ENCODE results near the gene ARID1B.

ARID1B gene

DNA sequence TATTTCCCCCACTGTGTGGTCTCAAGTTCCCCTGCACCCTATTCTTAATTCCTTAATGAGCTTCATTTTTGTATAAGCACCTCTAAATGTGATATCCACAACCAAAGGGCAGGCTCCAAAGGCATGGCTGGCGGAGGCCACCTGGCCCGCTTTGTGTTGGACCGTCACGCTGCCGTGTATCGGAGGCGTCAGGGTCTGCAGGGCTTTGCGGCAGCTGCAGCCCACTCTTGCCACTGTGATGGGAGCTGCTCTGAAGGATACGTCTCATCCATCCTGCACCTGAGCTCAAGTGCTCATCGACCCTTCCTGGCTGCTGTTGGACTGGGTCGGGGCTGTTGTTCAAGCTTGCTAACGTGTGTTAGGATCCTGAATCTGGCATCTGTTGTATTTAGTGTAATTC is 177.6 kb downstream of the ARID1B start:
- in situ Hi-C loops (cut with MboI; ENCODE audit: low sequenced_read_pairs), result no loop called here

GRCh38 chr6:156955494-156956183 is 178.5 kb downstream of the ARID1B start:
- in situ Hi-C loops (cut with MboI; ENCODE audit: low sequenced_read_pairs), result no loop called here

DNA sequence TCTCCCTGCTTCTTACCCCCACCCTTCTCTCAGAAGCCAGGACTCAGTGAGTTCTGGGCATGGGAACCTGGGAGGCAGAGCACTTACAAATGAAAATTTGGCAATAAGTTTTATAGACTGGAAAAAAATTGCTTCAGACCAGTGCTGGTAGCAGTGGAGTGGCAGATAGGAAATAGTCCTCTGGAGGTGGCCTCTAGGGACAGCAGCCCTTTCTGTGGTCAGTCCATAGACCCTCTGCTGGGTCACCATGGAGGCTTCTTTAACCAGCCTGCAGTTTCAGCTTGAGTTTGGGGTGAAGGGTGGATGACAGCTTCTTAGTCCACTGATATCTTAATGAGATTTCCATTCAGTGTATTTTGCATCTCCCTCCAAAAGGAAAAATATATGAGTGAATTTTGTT is 179.1 kb downstream of the ARID1B start:
- in situ Hi-C loops (cut with MboI; ENCODE audit: low sequenced_read_pairs), result no loop called here

DNA sequence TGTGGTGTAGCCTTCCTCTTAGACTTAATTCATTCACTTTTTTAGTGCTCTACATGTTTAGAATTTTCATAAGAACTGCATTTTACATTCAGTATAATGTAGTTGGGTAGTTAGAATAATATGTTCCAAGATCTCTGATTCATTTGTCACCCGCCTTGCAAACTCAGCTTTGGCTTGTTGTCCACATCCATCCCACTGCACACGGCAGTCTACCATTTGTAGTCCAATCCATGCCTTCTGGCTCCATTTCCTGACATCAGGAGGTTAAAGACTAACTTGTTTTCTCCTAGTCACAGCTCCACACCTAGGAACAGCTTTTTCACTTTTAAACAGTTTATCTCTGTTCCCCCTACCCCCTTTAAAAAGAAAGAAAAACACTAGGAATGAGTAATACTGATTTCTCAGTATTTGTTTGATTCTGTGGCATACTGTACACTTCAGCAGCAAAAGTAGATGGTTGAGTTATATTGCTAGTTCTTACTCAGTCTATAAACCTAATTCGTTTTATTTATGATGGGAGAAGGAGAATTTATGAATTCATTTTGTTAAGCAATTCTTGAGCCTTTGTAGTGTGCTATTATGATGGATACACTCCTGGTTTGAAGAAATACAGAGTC is 180.9 kb downstream of the ARID1B start:
- in situ Hi-C loops (cut with MboI; ENCODE audit: low sequenced_read_pairs), result no loop called here

DNA sequence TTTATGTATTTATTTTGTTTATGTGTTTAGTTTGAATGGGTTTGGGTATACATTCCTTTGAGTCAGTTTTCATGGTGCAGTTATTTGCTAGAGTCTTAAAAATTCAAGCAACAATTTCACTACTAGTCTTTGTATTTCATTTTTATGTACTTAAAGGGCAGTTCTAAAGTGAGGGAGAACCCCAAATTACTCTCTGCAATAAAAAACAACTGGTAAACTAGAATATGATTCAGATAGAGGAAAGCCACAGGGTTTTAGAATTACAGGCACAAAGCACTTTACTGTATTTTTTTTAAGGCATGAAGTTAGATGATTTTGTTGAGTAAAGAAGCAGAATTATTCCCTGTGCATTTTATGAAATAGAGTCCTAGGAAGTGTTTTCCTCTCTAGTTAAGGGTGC is 183.3 kb downstream of the ARID1B start:
- in situ Hi-C loops (cut with MboI; ENCODE audit: low sequenced_read_pairs), result no loop called here

- in situ Hi-C loops (cut with MboI; ENCODE audit: low sequenced_read_pairs), result no loop called here
Measured at GRCh38 chr6:156961282-156961892, 184.2 kb downstream of the ARID1B start.

DNA sequence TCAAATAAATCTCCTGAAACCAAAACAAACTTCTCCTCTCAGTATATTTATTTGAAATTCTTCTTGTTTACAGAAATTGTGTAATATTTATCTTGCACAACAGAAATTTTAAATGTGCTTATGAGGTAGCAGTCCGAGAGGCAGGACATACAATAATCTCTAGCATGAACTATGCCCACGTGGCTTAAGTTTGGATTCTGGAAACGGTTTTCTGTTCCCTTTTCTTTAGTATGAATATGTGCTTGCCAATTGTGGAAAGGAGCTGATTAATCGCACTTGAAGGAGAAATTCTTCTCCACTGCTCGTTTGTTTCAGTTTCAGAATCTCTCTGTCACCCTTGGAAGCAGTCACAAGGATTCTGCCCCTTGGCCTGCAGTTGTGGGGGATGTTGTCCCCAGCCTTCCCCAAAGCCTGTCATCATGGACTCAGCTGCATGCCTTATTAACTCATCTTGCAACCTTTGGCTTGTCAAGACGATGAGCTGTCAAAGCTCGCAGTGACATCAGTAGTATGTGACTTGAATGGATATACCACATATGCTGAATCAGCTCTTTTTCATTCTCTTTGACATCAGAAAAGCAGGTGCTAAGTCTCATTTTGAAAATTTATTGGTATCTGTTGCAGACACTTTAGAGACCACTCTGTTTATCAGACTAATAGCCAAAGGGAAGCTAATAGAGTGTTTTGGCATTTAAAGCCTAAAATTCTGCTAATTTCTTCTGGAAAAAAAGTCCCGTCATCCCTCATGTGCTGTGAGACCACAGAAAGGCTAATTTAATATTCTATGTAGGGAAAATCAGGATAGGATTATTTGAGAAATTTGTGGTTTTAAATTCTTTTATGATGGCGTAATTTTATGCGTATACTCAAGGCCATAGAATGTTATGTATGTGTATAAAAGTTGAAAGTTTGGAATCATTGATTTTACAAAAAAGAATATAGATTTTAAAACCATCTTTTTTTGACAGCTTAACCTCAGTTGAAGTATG is 186.8 kb downstream of the ARID1B start:
- in situ Hi-C loops (cut with MboI; ENCODE audit: low sequenced_read_pairs), result no loop called here

DNA sequence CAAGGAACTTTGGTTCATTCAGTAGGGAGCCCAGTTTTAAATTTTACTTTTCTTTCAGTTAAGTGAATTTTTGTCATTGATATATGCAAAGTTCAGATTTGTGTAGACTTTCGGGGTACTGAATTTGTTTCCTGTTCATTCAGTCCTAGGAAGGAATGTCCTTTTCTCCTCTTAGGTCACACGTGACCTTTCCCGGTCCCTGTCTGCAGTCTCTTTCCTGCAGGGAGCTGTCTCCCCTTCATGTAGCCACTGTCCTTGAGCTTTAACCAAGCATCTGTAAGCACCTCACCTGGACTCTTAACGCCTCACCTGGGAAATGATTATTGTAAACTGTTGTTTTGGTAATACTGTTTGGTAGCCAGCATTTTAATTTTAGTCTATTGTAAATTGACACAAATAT is 190.7 kb downstream of the ARID1B start:
- in situ Hi-C loops (cut with MboI; ENCODE audit: low sequenced_read_pairs), result no loop called here

- in situ Hi-C loops (cut with MboI; ENCODE audit: low sequenced_read_pairs), result no loop called here
Measured at GRCh38 chr6:156969233-156969632, 192.1 kb downstream of the ARID1B start.

- in situ Hi-C loops (cut with MboI; ENCODE audit: low sequenced_read_pairs), result no loop called here
Measured at GRCh38 chr6:156970595-156971112, 193.5 kb downstream of the ARID1B start.

- in situ Hi-C loops (cut with MboI; ENCODE audit: low sequenced_read_pairs), result no loop called here
Measured at GRCh38 chr6:156971153-156971885, 194.1 kb downstream of the ARID1B start.

DNA sequence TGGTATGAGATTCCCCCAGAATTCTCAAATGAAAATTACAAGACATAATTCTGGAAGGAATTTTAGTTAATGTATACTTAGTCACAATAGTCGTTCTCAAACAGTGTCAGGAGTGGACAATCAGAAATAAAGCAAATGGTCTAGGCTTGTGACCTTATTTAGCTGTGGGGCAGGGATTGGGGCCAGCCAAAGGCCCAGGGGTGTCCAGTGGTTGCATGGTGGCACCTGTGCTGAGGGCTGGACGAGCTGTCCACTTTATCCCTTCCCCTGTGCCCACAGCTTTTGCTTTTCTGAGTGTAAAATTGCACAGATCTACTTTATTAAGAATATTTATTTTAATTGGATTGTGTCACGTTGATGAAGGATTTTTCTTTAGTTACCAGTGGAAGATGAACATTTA is 195.0 kb downstream of the ARID1B start:
- in situ Hi-C loops (cut with MboI; ENCODE audit: low sequenced_read_pairs), result no loop called here

DNA sequence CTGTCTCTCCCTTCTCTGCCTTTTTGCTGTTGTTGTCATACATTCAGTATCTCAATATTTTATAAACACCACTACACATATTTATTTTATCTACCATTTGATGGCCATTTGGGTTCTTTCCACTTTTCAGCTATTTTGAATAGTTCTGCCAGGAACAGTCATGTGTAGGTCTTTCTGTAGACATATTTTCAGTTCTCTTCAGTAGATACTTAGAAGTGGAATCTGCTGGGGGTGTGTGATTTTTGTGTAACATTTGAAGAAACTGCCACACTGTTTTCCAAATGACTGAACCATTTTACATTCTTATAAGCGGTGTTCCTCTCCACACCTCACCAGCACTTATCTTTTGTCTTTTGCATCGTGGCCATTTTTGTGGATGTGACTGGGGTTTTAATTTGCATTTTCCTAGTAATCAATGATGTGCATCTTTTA is 197.7 kb downstream of the ARID1B start:
- in situ Hi-C loops (cut with MboI; ENCODE audit: low sequenced_read_pairs), result no loop called here

DNA sequence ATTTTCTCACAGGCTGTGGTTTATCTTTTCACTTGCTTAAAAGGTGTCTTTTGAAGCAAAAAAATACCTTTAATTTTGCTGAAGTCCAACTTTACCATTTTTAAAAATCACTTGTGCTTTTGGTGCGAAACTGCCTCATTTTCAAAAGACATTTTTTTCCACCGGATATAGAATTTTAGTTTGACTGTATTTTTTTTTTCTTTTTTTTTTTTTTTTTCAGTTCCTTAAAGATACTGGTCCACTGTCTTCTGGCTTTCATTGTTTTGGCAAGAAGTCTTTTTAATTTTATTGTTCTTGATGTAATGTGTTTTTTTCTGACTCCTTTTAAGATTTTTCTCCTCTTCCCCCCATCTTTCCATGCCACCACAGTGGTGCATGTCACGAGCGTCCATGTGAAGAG is 198.2 kb downstream of the ARID1B start:
- in situ Hi-C loops (cut with MboI; ENCODE audit: low sequenced_read_pairs), result no loop called here

- in situ Hi-C loops (cut with MboI; ENCODE audit: low sequenced_read_pairs), result no loop called here
Measured at GRCh38 chr6:156976216-156977127, 199.3 kb downstream of the ARID1B start.

DNA sequence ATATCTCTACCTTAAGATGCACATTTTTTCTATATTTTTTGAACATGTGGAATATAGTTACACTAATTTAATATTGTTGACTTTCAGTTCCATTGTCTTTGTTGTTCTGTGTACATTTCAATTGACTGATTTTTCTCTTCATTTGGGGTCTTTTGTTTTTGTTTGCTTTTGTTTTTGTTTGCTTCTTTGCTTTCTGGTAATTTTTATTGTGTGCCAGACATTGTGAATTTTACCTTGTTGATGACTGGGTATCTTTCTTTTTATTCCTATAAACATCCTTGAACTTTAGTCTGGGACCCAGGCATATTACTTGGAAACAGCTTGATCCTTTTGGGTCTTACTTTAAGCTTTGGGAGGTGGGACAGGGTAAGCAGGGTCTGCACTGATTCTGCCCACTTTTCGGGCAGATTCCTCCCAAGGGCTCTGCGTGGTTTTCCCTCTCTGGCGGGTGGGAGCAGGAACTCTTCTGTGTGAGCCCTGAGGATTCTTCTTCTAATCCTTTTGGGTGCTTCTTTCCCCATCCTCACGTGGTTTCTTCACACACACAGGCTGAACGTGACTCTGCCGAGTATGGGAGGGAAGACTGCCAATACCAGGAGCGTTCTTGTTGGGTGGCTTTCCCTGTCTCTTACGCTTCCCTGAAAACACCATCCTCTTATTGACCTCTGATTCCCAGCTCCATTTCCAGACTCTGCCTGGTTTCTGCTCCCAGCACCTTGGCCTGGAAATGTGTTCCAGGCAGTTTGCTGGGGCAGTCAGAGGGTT is 200.5 kb downstream of the ARID1B start:
- in situ Hi-C loops (cut with MboI; ENCODE audit: low sequenced_read_pairs), result no loop called here

- in situ Hi-C loops (cut with MboI; ENCODE audit: low sequenced_read_pairs), result no loop called here
Measured at GRCh38 chr6:156978948-156979347, 201.8 kb downstream of the ARID1B start.

DNA sequence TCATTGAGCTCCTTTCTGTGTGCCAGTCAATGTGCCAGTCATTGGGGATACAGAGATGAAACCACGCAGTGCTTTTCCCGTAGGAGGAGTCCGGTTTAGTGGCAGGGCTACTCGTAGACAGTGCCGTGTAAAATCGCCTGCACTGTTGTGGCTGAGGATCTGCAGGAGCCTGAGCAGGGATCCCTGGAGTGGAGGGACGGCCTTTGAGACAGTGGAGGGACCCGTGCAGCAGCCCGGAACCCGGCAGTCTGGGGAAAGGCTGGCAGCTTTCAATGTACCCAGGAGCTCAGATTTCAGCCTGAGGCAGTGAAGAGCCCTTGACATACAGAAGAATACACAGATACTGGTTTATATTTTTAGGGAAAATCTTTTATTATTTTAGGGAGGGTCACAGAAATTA is 203.3 kb downstream of the ARID1B start:
- in situ Hi-C loops (cut with MboI; ENCODE audit: low sequenced_read_pairs), result no loop called here

GRCh38 chr6:156980948-156981347 is 203.8 kb downstream of the ARID1B start:
- in situ Hi-C loops (cut with MboI; ENCODE audit: low sequenced_read_pairs), result no loop called here
